Fibroblast of lung (primary cell): Measurements from ENCODE around the gene FMN1. TPM values are rescaled to one million over a fixed set of nuclear protein-coding genes. Genes with fewer than 3 reads are reported as not detected.

Experiments
- DNase-seq, 2 donors: peaks; one replicate each; pipeline versions ENCODE4 v3.0.0 to v3.0.0-alpha.2; 2010; ENCODE audit warnings: low read depth in 2 of 2
- H2AFZ ChIP-seq: 2 replicates; pipeline ENCODE4 v1.5.1; 2012; ENCODE audit warnings: low read length, control low read depth, inconsistent platforms
- H3K27ac ChIP-seq: 2 replicates; pipeline ENCODE4 v1.5.1; 2011; ENCODE audit warnings: low read length, control low read depth; ENCODE audit not compliant: insufficient read depth
- H3K27me3 ChIP-seq: 2 replicates; pipeline ENCODE4 v1.5.1; 2011; ENCODE audit warnings: mild to moderate bottlenecking, low read length; ENCODE audit not compliant: control insufficient read depth, insufficient read depth
- H3K36me3 ChIP-seq: 2 replicates; pipeline ENCODE4 v1.5.1; 2011; ENCODE audit warnings: low read length; ENCODE audit not compliant: control insufficient read depth, insufficient read depth
- H3K4me1 ChIP-seq: 2 replicates; pipeline ENCODE4 v1.5.1; 2011; ENCODE audit warnings: low read length; ENCODE audit not compliant: control insufficient read depth, insufficient read depth; ENCODE audit errors: extremely low read depth
- H3K4me2 ChIP-seq: 2 replicates; pipeline ENCODE4 v1.5.1; 2011; ENCODE audit warnings: low read length, control low read depth; ENCODE audit not compliant: insufficient read depth; ENCODE audit errors: extremely low read depth
- H3K4me3 ChIP-seq, 4 experiments: fragments of 200-600 bp in 1 of 4; sonication (generic) in 1 of 4; replicated peaks in 1 of 4; 2 replicates each; pipeline ENCODE4 v1.5.1; 2011 to 2016; ENCODE audit warnings: low read length in 4 of 4, low read depth in 3 of 4, mild to moderate bottlenecking in 3 of 4, control low read depth in 2 of 4, inconsistent platforms in 1 of 4, mixed read lengths in 1 of 4; ENCODE audit not compliant: insufficient read depth in 1 of 4; ENCODE audit errors: control extremely low read depth in 1 of 4
- H3K79me2 ChIP-seq: 2 replicates; pipeline ENCODE4 v1.5.1; 2012; ENCODE audit warnings: mild to moderate bottlenecking, low read length, inconsistent platforms; ENCODE audit not compliant: control insufficient read depth, insufficient read depth
- H3K9ac ChIP-seq: 2 replicates; pipeline ENCODE4 v1.5.1; 2011; ENCODE audit warnings: mild to moderate bottlenecking, low read length, control low read depth; ENCODE audit not compliant: insufficient read depth
- H3K9me3 ChIP-seq: 2 replicates; pipeline ENCODE4 v1.5.1; 2012; ENCODE audit warnings: low read depth, low read length; ENCODE audit not compliant: control insufficient read depth, insufficient read depth
- H4K20me1 ChIP-seq: 2 replicates; pipeline ENCODE4 v1.5.1; 2011; ENCODE audit warnings: low read length; ENCODE audit not compliant: control insufficient read depth, insufficient read depth; ENCODE audit errors: extremely low read depth
- EZH2 ChIP-seq: IDR thresholded peaks from 2 replicates; pipeline ENCODE4 v1.5.1; 2012; ENCODE audit warnings: low read length, control low read depth, mild to moderate bottlenecking; ENCODE audit errors: missing control alignments
- polyA plus RNA-seq, 2 donors: library from polyadenylated mRNA; depleted of rRNA in 1 of 2; stranded (reverse) in 1 of 2; unstranded in 1 of 2; fragments of >200 nt; gene quantifications; 2 replicates each; pipeline ENCODE4 v1.2.1, GENCODE V29; 2011 to 2012; ENCODE audit warnings: missing spikeins in 1 of 2
- total RNA-seq: library from RNA; depleted of rRNA; stranded (reverse); fragments of >200 nt; gene quantifications from 2 replicates; pipeline ENCODE4 v1.2.1, GENCODE V29; 2014
- TF ChIP-seq, protein P1 (sequence below), 2 donors: IDR thresholded peaks in 1 of 2; conservative IDR thresholded peaks in 1 of 2; 1 replicate in 1 of 2; 2 replicates in 1 of 2; pipeline ENCODE4 v1.5.1; 2011 to 2012; ENCODE audit warnings: low read length in 2 of 2, control low read depth in 1 of 2, inconsistent platforms in 1 of 2, low read depth in 1 of 2, mild to moderate bottlenecking in 1 of 2

The FMN1 gene
- total and polyA plus RNA-seq, 2 donors (not counting 1 experiment from before 2014, with no cell fraction given), result 7.5 to 43.8 TPM

DNA sequence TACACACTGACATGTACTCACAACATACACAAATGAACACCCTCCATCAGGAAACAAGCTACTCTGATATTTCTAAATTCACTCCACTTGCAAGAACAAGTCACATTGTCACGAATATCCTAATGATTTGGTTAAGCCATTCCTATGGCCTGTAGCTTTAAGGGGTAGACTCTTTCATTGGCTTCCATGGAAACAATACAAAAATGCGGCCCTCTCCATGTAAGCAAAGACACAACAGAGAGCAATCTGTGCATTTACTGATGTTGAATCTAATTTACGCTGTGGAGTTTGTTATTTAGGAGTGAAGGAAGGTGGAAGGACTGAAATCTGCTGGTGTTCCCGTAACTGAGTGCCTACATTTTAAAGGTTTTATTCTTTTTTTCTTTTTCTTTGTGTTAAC, 114.5 kb downstream of the FMN1 start:
- Histone ChIP-seq H4K20me1 (no peaks in the 10 kb centered on the region), H3K9me3 (no peaks in the 10 kb centered on the region), H3K9ac (no peak overlapping the region), H3K79me2 (peaks cover 30% of the 10 kb centered on the region), H3K27me3 (no peaks in the 10 kb centered on the region), H3K27ac (no peak overlapping the region), H3K36me3 (peaks cover 3% of the 10 kb centered on the region), H2AFZ (no peak overlapping the region), H3K4me3 (no peak overlapping the region), H3K4me2 (no peak overlapping the region), H3K4me1 (peaks cover 6% of the 10 kb centered on the region)
- peak in 1 of 2 donors; percentile 28 for DNase-seq
- TF ChIP-seq, protein P1, sequence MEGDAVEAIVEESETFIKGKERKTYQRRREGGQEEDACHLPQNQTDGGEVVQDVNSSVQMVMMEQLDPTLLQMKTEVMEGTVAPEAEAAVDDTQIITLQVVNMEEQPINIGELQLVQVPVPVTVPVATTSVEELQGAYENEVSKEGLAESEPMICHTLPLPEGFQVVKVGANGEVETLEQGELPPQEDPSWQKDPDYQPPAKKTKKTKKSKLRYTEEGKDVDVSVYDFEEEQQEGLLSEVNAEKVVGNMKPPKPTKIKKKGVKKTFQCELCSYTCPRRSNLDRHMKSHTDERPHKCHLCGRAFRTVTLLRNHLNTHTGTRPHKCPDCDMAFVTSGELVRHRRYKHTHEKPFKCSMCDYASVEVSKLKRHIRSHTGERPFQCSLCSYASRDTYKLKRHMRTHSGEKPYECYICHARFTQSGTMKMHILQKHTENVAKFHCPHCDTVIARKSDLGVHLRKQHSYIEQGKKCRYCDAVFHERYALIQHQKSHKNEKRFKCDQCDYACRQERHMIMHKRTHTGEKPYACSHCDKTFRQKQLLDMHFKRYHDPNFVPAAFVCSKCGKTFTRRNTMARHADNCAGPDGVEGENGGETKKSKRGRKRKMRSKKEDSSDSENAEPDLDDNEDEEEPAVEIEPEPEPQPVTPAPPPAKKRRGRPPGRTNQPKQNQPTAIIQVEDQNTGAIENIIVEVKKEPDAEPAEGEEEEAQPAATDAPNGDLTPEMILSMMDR (conservative IDR thresholded peaks at IDR 0.05 in 1 of 2, IDR thresholded peaks at IDR 0.05 in 1 of 2; ENCODE audit: low read depth in 1 of 2, low read length in 2 of 2), result no peak
- TF ChIP-seq EZH2, result no peak

DNA sequence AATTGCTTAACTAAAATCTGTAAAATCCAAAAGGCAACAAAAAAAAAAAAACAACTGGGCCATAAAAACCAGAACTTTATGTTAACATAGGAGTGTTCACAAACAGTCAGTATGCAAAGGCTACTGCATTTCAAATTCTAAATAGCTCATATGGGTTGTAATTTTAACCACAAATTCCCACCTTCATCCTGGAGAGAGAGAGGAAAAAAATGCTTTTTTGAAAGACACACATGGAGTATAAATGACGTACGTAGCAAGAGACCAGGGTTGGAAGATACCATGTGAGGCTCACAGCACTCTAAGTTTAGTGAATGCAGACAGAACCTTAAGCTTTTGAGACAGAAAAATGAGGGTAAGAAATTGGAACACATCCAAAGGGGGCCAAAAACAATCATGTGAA, 115.9 kb downstream of the FMN1 start:
- Histone ChIP-seq H3K36me3 (peaks cover 2% of the 10 kb centered on the region), H3K4me3 (no peak overlapping the region), H3K79me2 (peaks cover 25% of the 10 kb centered on the region), H3K27ac (no peak overlapping the region), H3K4me2 (no peak overlapping the region), H3K4me1 (peaks cover 4% of the 10 kb centered on the region), H3K27me3 (no peaks in the 10 kb centered on the region), H2AFZ (no peak overlapping the region), H3K9ac (no peak overlapping the region), H3K9me3 (no peaks in the 10 kb centered on the region), H4K20me1 (no peaks in the 10 kb centered on the region)
- TF ChIP-seq EZH2, result no peak
- TF ChIP-seq, protein P1 (conservative IDR thresholded peaks at IDR 0.05 in 1 of 2, IDR thresholded peaks at IDR 0.05 in 1 of 2; ENCODE audit: low read depth in 1 of 2, low read length in 2 of 2), result no peak
- no peak for DNase-seq

DNA sequence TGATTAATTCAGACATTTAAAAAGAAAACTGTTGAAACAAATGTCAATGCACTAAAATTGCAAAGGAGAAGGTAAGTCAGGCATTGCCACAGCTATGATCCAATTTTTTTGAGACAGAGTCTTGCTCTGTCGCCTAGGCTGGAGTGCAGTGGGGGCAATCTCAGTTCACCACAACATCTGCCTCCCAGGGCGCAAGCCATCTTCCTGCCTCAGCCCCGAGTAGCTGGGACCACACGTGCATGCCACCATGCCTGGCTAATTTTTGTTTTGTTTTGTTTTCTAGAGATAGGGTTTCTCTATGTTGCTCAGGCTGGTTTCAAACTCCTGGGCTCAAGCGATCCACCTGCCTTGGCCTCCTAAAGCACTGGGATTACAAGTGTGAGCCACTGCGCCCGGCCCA, 117.6 kb downstream of the FMN1 start:
- H3K4me2 ChIP-seq, result no peak overlapping the region

More for the DNA sequence above, 117.6 kb downstream of the FMN1 start:
- no peaks in the 10 kb centered on the region for H4K20me1 ChIP-seq
- H3K79me2 ChIP-seq, result peaks cover 28% of the 10 kb centered on the region
- no peaks in the 10 kb centered on the region for H3K27me3 ChIP-seq
- H3K4me1 ChIP-seq, result peaks cover 2% of the 10 kb centered on the region
- H3K9me3 ChIP-seq, result no peaks in the 10 kb centered on the region
- peaks cover 2% of the 10 kb centered on the region for H3K36me3 ChIP-seq
- no peak overlapping the region for H2AFZ ChIP-seq
- H3K27ac ChIP-seq, result no peak overlapping the region
- DNase-seq, result no peak
- no peak overlapping the region for H3K4me3 ChIP-seq
- H3K9ac ChIP-seq, result no peak overlapping the region
- TF ChIP-seq, protein P1 (conservative IDR thresholded peaks at IDR 0.05 in 1 of 2, IDR thresholded peaks at IDR 0.05 in 1 of 2; ENCODE audit: low read depth in 1 of 2, low read length in 2 of 2), result no peak
- TF ChIP-seq EZH2, result no peak
